Astrocyte of the hippocampus (primary cell): ENCODE data around the gene PPM1N.
A peak's percentile ranks its signal among the peaks of the same experiment; 100 is the strongest.
"Not testable (repeated sequence)": the region's sequence is repeated elsewhere in the genome, so short reads cannot be mapped to it uniquely, and the experiment has no call there.

Experiments used
- DNase-seq: peaks from one replicate; pipeline ENCODE4 v3.0.0; 2011; ENCODE audit warnings: low read depth, low spot score

Gene PPM1N

GRCh38 chr19:45508417-45508860, 10.2 kb downstream of the PPM1N start:
- peak; percentile 62 for DNase-seq

GRCh38 chr19:45508861-45509691, 10.8 kb downstream of the PPM1N start:
- peak; percentile 90 for DNase-seq

- no peak for DNase-seq
These were observed 11.4 kb downstream of the PPM1N start for GRCh38 chr19:45509692-45510015.

DNA sequence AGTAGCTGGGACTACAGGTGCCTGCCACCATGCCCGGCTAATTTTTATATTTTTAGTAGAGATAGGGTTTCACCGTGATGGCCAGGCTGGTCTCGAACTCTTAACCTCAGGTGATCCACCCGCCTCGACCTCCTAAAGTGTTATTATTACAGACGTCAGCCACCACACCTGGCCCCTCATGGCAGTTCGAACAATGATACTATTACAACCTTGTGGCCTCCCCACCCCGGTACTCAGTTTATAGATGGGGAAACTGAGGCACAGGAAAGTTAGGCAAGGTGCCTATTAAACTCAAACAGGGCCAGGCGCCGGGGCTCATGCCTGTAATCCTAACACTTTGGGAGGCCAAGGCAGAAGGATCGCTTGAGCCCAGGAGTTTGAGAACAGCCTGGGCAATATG, 12.1 kb downstream of the PPM1N start:
- not testable (repeated sequence) for DNase-seq

DNA sequence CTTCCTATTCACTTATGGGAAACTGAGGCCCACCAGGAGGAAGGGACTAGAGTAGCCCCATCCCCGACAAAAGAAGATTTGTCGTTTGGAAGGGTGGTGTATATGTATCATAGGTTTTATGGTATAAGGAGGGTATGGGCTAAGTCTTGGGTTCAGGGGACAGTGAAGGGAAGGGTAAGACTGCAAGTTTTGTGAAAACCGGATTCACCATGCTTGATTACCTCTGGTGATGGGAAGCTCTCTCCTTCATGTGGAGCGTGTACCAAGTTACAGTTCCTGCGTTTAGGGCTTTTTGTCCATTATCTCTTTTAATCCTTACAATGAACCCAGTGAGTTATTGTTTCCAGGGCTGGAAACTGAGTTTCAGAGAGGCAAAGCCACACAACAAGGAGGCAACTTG, 12.8 kb downstream of the PPM1N start:
- no peak for DNase-seq

- no peak for DNase-seq
These were observed 14.7 kb downstream of the PPM1N start for GRCh38 chr19:45512881-45513483.

GRCh38 chr19:45514376-45515051, 16.3 kb downstream of the PPM1N start:
- no peak for DNase-seq

DNA sequence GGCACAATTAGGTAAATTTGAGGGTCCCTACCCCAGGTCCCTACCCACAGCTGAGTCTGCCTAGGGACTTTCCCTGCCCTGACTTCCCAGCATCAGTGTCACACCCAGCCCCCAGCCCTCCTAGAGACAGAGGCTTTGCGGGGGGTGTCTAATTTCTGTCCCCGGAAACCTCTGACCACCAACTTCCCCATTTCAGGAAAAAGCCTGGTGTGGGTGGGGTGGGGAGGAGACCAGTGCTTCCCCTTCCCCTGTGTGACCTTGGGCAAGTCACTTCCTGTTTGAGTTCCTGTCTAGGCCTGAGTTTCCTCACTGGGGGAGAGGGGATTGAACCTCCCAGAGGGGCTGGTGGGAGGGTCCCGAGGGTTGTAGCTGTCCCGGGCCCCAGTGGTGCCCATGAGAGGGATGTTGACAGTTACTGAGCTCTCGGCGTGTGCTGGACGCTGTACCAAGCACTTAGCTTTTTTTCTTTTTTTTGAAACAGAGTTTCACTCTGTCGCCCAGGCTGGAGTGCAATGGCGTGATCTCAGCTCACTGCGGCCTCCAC, 16.9 kb downstream of the PPM1N start:
- DNase-seq = no peak

GRCh38 chr19:45515807-45516401, 17.7 kb downstream of the PPM1N start:
- DNase-seq = no peak

GRCh38 chr19:45517238-45517637, 19.0 kb downstream of the PPM1N start:
- no peak for DNase-seq

- DNase-seq = no peak
These were observed 19.6 kb downstream of the PPM1N start for GRCh38 chr19:45517641-45518468.

DNA sequence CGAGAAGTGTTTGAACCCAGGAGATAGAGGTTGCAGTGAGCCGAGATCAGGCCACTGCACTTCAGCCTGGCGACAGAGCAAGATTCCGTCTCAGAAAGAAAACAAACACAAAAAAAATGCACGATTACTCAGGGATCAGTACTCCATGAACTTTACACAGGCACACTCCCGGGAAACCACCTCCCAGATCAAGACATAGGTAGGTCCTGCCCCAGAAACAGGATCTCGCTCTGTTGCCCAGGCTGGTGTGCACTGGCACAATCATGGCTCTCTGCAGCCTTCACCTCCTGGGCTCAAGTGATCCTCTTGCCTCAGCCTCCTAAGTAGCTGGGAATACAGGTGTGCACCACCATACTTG, 20.2 kb downstream of the PPM1N start:
- no peak for DNase-seq

DNA sequence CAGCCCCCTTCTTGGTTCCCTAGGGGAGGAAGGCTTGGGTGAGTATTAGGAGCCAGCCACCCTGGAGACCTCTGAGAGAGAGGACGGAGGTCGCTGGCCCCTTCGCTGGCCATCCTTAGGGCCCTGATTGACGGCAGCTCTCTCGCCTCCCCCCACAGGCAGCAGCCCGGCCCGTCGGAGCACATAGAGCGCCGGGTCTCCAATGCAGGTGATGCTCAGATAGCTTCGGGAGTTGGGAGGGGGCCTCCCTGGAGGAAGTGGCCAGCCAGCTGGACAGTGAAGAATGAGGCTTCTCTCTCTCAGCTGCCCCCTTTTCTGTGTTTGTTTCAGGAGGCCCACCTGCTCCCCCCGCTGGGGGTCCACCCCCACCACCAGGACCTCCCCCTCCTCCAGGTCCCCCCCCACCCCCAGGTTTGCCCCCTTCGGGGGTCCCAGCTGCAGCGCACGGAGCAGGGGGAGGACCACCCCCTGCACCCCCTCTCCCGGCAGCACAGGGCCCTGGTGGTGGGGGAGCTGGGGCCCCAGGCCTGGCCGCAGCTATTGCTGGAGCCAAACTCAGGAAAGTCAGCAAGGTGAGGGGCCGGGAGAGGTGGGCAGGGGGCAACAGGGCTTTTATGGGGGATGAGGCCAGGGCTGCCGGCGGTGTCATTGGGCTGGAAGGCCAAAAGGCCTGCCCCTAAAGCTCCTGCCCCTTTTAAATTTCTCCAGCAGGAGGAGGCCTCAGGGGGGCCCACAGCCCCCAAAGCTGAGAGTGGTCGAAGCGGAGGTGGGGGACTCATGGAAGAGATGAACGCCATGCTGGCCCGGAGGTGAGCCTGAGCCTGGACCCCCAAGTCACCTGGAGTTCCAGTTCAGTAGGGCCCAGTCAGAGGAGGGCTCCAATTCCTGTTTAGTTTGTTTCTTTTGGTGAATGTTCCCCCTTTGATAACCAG, 24.0 kb downstream of the PPM1N start:
- DNase-seq = no peak

- peak; percentile 87 for DNase-seq
These were observed 25.5 kb downstream of the PPM1N start for GRCh38 chr19:45523642-45524256.

GRCh38 chr19:45524575-45525129, 26.4 kb downstream of the PPM1N start:
- DNase-seq = peak; percentile 35

DNA sequence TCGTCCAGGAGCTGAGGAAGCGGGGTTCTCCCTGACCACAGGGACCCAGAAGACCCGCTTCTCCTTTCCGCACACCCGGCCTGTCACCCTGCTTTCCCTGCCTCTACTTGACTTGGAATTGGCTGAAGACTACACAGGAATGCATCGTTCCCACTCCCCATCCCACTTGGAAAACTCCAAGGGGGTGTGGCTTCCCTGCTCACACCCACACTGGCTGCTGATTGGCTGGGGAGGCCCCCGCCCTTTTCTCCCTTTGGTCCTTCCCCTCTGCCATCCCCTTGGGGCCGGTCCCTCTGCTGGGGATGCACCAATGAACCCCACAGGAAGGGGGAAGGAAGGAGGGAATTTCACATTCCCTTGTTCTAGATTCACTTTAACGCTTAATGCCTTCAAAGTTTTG, 27.9 kb downstream of the PPM1N start:
- DNase-seq = peak; percentile 76

DNA sequence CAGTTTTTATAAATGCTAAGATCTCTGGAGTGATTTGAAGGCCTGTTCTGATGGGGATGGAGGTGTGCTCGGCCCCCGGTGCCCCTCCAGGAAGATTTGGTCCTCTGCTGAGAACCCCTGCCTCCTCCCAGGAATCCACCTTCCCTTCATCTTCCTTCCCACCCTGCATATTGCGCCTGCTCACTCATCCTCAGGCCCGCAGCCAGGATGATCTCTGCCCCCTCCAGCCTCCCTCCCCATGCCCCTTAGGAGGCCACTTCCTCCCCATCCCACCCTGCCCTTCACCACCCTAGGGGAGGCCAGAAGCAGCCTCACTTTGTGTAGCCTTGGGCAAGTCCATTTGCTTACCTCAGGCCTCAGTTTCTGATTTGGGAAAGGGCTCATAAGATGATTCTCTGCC, 28.7 kb downstream of the PPM1N start:
- DNase-seq = no peak

- no peak for DNase-seq
These were observed 29.5 kb downstream of the PPM1N start for GRCh38 chr19:45527731-45528130.

GRCh38 chr19:45528149-45528743, 30.0 kb downstream of the PPM1N start:
- peak; percentile 60 for DNase-seq
